Smooth muscle cell of the brain vasculature (primary cell): ENCODE results near the gene HNRNPF.
"Not testable (repeated sequence)": the region's sequence is repeated elsewhere in the genome, so short reads cannot be mapped to it uniquely, and the experiment has no call there.

ENCODE experiments used
- DNase-seq: peaks from one replicate; pipeline ENCODE4 v3.0.0-alpha.2; 2012; ENCODE audit warnings: low read depth, low spot score

Gene HNRNPF

GRCh38 chr10:43408710-43409384 lies at the start of gene HNRNPF:
TSS of gene HNRNPF (minus strand) at chr10:43409186. CDS start at chr10:43387884, 21,302 bp downstream.
- peak; percentile 89 for DNase-seq

GRCh38 chr10:43458227-43458626 lies 49.2 kb upstream of the HNRNPF start:
- no peak for DNase-seq

DNA sequence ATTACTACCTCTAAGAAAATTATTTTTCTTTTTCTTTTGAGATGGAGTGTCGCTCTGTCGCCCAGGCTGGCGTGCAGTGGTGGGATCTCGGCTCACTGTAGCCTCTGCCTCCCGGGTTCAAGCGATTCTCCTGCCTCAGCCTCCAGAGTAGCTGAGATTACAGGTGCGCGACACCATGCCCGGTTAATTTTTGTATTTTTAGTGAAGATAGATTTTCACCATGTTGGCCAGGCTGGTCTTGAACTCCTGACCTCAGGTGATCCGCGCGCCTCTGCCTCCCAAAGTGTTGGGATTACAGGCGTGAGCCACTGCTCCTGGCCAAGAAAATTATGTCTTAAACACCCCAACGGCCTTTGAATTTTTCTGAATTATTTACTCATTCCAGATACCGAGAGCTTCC lies 47.6 kb upstream of the HNRNPF start:
- not testable (repeated sequence) for DNase-seq

GRCh38 chr10:43454025-43454424 lies 45.0 kb upstream of the HNRNPF start:
- DNase-seq: not testable (repeated sequence)

- no peak for DNase-seq
These were observed 44.4 kb upstream of the HNRNPF start for GRCh38 chr10:43453266-43453831.

DNA sequence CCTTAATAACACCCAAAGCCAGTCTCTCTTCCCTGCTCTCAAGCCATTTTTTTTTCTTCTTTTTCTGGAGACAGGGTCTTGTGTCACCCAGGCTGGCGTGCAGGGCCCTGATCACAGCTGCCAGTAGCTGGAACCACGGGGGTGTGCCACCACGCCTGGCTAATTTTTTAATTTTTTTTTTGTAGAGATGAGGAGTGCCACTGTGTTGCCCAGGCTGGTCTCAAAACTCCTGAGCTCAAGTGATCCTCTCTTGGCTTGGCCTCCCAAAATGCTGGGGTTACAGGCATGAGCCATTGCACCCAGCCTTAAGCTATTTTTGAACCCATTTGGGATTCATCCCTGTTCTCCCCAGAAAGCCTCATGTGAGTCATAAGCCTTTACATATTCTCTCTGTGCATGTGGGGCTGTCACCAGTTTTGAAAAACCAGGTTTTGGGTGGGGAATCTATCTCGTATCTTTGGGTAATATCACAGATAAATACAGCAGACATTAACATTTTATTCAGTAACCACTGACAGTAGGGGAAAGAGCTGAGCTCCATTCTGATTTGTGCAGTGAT lies 43.4 kb upstream of the HNRNPF start:
- DNase-seq: no peak

GRCh38 chr10:43448742-43449141 lies 39.8 kb upstream of the HNRNPF start:
- no peak for DNase-seq

DNA sequence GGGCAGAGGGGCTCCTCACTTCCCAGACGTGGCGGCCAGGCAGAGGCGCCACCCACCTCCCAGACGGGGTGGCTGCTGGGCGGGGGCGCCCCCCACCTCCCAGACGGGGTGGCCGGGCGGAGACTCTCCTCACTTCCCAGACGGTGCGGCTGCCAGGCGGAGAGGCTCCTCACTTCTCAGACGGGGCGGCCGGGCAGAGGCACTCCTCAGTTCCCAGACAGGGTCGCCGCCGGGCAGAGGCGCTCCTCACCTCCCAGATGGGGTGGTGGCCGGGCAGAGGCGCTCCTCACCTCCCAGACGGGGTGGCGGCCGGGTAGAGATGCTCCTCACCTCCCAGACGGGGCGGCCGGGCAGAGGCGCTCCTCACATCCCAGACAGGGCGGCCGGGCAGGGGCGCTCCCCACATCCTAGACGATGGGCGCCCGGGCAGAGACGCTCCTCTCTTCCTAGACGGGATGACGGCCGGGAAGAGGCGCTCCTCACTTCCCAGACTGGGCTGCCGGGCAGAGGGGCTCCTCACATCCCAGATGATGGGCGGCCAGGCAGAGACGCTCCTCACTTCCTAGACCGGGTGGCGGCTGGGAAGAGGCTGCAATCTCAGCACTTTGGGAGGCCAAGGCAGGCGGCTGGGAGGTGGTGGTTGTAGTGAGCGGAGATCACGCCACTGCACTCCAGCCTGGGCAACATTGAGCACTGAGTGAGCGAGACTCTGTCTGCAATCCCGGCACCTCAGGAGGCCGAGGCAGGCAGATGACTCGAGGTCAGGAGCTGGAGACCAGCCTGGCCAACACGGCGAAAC lies 37.4 kb upstream of the HNRNPF start:
- DNase-seq: not testable (repeated sequence)

GRCh38 chr10:43444897-43445466 lies 36.0 kb upstream of the HNRNPF start:
- DNase-seq: no peak

- DNase-seq: no peak
These were observed 35.3 kb upstream of the HNRNPF start for GRCh38 chr10:43444323-43444722.

- DNase-seq: no peak
These were observed 31.6 kb upstream of the HNRNPF start for GRCh38 chr10:43440463-43441134.

DNA sequence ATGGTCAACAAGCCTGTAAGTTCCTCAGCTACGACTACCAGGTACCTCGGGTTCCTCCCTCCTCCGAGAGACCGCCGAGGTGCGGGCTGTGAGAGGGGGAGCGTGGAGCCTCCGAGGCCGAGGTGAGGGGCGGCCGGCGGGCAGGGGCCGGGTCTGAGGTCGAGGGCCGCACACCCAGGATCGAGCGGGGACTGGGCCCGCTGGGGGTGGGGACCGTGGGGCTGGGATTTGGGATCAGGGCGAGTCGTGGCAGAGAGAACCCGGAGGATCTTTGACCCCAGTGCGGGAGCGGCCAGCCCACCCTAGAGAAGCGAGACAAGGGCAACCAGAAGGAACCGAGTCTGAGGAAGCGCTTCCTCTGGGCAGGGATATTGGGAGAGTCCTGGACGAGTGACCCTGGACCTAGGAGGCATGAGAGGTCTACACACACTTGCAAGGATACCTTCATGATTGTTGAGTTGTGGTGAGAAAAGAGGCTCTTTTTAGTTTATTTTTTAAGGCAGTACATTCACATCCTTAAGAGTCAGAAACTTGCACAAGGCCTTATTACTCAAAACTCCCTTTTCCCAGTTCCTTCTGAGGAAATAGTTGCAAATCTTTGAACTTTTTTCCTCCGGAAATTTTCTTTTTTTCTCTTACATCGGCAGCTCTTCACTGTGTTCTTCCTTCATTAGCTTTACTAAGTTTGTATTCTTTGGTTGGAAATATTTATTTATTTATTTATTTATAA lies 28.3 kb upstream of the HNRNPF start:
- DNase-seq: no peak

DNA sequence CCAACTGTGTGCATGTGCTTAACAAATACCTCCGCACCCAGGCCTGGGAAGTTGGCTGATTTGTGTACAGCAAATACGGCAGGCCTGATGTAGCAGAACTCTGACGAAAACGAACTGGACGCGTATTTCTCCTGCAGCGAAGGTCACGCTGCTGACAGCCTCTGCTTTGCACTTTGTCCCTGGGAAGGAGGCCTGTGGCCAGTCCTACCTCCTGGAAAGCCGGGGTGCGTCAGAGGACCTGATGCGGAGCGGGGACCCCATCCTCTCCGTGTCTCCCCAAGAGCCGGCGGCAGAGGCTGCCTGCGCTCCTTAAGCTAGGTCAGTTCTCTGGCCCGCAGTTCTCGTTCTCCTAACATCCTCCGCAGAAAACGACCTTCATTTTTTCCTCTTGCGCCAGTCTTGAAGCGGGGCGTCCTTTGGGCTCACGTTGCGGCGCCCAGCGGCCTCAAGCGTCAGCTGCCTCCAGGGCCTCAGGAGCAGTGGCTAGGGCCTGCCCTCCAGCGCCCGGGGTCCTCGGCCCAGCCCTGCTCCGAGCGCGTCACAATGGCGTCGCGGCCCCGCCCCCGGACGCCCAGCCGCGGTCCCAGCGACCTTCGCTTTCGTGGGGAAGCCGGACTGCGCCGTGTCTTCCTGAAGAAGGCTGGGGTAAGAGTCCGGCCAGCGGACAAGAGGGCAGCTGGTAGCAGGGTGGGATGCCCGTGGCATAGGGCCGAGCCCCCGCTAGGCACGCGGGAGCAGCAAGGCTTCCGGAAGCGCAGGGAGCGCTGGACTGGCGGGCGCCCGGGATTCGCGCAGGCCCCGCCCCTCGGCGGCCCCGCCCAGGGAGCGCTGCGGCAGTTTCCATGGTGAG lies 27.5 kb upstream of the HNRNPF start, which contains the start of gene ZNF487:
Gene ZNF487, plus strand, starts transcription at position 821 of the 850 bp plus-strand sequence. CDS start 38,703 bp downstream, outside the sequence.
- peak; percentile 57 for DNase-seq

- DNase-seq: no peak
These were observed 22.1 kb upstream of the HNRNPF start for GRCh38 chr10:43430926-43431663.

- DNase-seq: no peak
These were observed 18.3 kb upstream of the HNRNPF start for GRCh38 chr10:43427166-43427825.

DNA sequence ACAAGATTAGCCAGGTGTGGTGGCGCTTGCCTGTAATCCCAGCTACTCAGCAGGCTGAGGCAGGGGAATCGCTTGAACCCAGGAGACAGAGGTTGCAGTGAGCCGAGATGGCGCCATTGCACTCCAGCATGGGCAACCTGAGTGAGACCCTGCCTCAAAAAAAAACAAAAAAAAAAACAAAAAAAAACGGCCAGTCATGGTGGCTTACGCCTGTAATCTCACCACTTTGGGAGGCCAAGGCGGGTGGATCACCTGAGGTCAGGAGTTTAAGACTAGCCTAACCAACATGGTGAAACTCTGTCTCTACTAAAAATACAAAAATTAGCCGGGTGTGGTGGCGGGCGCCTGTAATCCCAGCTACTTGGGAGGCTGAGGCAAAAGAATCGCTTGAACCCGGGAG lies 17.5 kb upstream of the HNRNPF start:
- not testable (repeated sequence) for DNase-seq

DNA sequence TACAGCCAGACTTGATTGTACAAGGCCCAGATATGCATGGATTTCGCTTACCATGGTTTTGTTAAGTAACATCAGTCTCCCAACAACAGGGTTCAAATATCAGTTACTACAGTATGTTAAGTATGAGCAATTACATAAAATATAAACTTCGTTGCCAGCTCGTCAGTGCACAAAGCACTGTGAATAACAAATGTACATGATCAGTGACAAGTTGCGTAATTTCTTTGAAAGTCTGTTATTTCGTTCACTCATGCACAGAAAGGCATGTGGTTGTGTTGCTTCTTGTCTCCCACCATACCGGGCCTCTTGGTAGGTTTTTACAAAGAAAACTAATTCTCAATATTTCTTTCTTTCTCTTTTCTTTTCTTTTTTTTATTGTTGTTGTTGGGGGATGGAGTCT lies 15.4 kb upstream of the HNRNPF start:
- no peak for DNase-seq

DNA sequence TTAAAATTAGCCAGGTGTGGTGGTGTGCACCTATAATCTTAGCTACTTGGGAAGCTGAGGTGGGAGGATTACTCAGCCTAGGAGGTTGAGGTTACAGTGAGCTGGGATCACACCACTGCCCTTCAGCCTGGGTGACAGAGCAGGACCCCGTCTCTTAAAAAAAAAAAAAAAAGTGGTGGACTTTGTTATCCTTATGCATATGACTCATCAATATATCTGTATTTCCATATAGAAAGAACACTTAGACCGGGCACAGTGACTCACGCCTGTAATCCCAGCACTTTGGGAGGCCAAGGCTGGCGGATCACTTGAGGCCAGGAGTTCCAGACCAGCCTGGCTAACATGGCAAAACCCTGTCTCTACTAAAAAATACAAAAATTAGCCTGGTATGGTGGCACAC lies 13.0 kb upstream of the HNRNPF start:
- not testable (repeated sequence) for DNase-seq
